ENCODE data around the gene KCND2. TPM values are rescaled to one million over a fixed set of nuclear protein-coding genes. Genes with fewer than 3 reads are reported as not detected.

KCND2 gene
- total RNA-seq, 1 experiment from 2014 or later, result 0.72 TPM

GRCh38 chr7:120793213-120793936 lies 520.4 kb downstream of the KCND2 start:
- no peaks in the 10 kb centered on the region for H3K9me2 ChIP-seq (ENCODE audit: insufficient read depth)
- BruUV-seq (replicated peaks), result no TSS peak
- CTCF ChIA-PET, result no interaction called here
- H3K79me2 ChIP-seq (ENCODE audit: low read depth), result no peaks in the 10 kb centered on the region
- no peak for TF ChIP-seq EZH2 (IDR thresholded peaks at IDR 0.05; ENCODE audit: low read depth)
- no peak for TF ChIP-seq CTCF (conservative IDR thresholded peaks at IDR 0.05)
- no peak for DNase-seq
- no peaks in the 10 kb centered on the region for H3K27me3 ChIP-seq (ENCODE audit: insufficient read depth, low read depth)
- no peak overlapping the region for H2AFZ ChIP-seq
- H3K9me3 ChIP-seq (ENCODE audit: insufficient read depth, low read depth), result no peaks in the 10 kb centered on the region
- H3K36me3 ChIP-seq (ENCODE audit: low read depth), result no peaks in the 10 kb centered on the region
- no peak overlapping the region for H3K4me3 ChIP-seq
- H3K27ac ChIP-seq, result no peak overlapping the region
- H3K4me2 ChIP-seq, result no peak overlapping the region
- no peaks in the 10 kb centered on the region for H3F3A ChIP-seq (ENCODE audit: insufficient read depth, low read depth)
- POLR2A ChIA-PET (ENCODE audit: unreplicated experiment), result no interaction called here
- H4K20me1 ChIP-seq (ENCODE audit: insufficient read depth), result no peaks in the 10 kb centered on the region
- no peaks in the 10 kb centered on the region for H3K4me1 ChIP-seq (replicated peaks; ENCODE audit: insufficient read depth)
- intact Hi-C loops (cut with micrococcal nuclease; ENCODE audit: unreplicated experiment), result loop anchor here (2.0 to 5.0 kb wide), 3 partner anchors 149 to 1201 kb away; no protein-coding TSS in a partner anchor

- H3K79me2 ChIP-seq (ENCODE audit: low read depth), result no peaks in the 10 kb centered on the region
- H3K9me2 ChIP-seq (ENCODE audit: insufficient read depth), result no peaks in the 10 kb centered on the region
- BruUV-seq (replicated peaks), result no TSS peak
- no peaks in the 10 kb centered on the region for H4K20me1 ChIP-seq (ENCODE audit: insufficient read depth)
- no peaks in the 10 kb centered on the region for H3K27me3 ChIP-seq (ENCODE audit: insufficient read depth, low read depth)
- no peak overlapping the region for H3K4me3 ChIP-seq
- CTCF ChIA-PET, result no interaction called here
- H3K4me2 ChIP-seq, result no peak overlapping the region
- H3K36me3 ChIP-seq (ENCODE audit: low read depth), result no peaks in the 10 kb centered on the region
- H2AFZ ChIP-seq, result no peak overlapping the region
- no peak overlapping the region for H3K27ac ChIP-seq
- DNase-seq, result no peak
- H3K9me3 ChIP-seq (ENCODE audit: insufficient read depth, low read depth), result no peaks in the 10 kb centered on the region
- intact Hi-C loops (cut with micrococcal nuclease; ENCODE audit: unreplicated experiment), result loop anchor here (5.0 kb wide), 2 partner anchors 148 to 313 kb away; no protein-coding TSS in a partner anchor
- no peaks in the 10 kb centered on the region for H3F3A ChIP-seq (ENCODE audit: insufficient read depth, low read depth)
- TF ChIP-seq CTCF (conservative IDR thresholded peaks at IDR 0.05) (no peak), EZH2 (IDR thresholded peaks at IDR 0.05; ENCODE audit: low read depth) (no peak)
- POLR2A ChIA-PET (ENCODE audit: unreplicated experiment), result no interaction called here
- H3K4me1 ChIP-seq (replicated peaks; ENCODE audit: insufficient read depth), result no peaks in the 10 kb centered on the region
These were observed 521.2 kb downstream of the KCND2 start for GRCh38 chr7:120794106-120794729.

GRCh38 chr7:120797026-120797645 lies 524.2 kb downstream of the KCND2 start:
- intact Hi-C loops (cut with micrococcal nuclease; ENCODE audit: unreplicated experiment), result no loop called here
- H3K27ac ChIP-seq, result no peak overlapping the region
- DNase-seq, result no peak

More at GRCh38 chr7:120797026-120797645, 524.2 kb downstream of the KCND2 start:
- no peaks in the 10 kb centered on the region for H3K36me3 ChIP-seq (ENCODE audit: low read depth)
- no peak overlapping the region for H3K4me3 ChIP-seq
- POLR2A ChIA-PET (ENCODE audit: unreplicated experiment), result no interaction called here
- BruUV-seq (replicated peaks), result no TSS peak
- TF ChIP-seq CTCF (conservative IDR thresholded peaks at IDR 0.05) (no peak), EZH2 (IDR thresholded peaks at IDR 0.05; ENCODE audit: low read depth) (no peak)
- no peaks in the 10 kb centered on the region for H3K9me3 ChIP-seq (ENCODE audit: insufficient read depth, low read depth)
- no peaks in the 10 kb centered on the region for H3K27me3 ChIP-seq (ENCODE audit: insufficient read depth, low read depth)
- no peaks in the 10 kb centered on the region for H4K20me1 ChIP-seq (ENCODE audit: insufficient read depth)
- no peak overlapping the region for H3K4me2 ChIP-seq
- H2AFZ ChIP-seq, result no peak overlapping the region
- H3K4me1 ChIP-seq (replicated peaks; ENCODE audit: insufficient read depth), result no peaks in the 10 kb centered on the region
- no peaks in the 10 kb centered on the region for H3K79me2 ChIP-seq (ENCODE audit: low read depth)
- no peaks in the 10 kb centered on the region for H3F3A ChIP-seq (ENCODE audit: insufficient read depth, low read depth)
- CTCF ChIA-PET, result no interaction called here
- no peaks in the 10 kb centered on the region for H3K9me2 ChIP-seq (ENCODE audit: insufficient read depth)
